ENCODE data around the gene TIGD3. TPM values are rescaled to one million over a fixed set of nuclear protein-coding genes. Genes with fewer than 3 reads are reported as not detected.

Gene TIGD3
- total and polyA plus RNA-seq, 9 donors, result 0.11 to 0.72 (median 0.33) TPM; not detected in 2

DNA sequence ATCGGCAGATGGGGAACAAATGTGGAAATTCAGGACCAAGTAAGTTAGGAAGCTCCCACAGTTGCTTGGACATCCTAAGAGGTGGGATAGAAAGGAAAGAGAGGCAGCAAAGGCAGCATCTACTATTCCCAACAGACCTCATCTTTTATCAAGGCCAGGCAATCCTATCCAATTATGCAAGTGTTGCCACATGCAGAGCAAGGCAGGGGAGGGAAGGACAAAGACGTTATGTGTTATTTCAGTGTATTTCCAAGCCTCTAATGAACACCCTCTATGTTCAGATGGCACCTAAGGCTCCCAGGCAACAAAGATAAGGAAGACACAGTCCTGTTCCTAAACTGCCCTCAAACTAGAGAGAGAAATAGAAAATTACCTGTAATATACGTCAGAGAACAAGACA is 9.2 kb downstream of the TIGD3 start:
- H3K9me3 ChIP-seq, result no peaks in the 10 kb centered on the region
- no peak for DNase-seq
- peaks cover 5% of the 10 kb centered on the region for H3K4me1 ChIP-seq (ENCODE audit: insufficient read depth)
- TF ChIP-seq POLR2A (IDR thresholded peaks at IDR 0.05) (no peak), EP300 (IDR thresholded peaks at IDR 0.05) (no peak)
- TF ChIP-seq, protein P1, sequence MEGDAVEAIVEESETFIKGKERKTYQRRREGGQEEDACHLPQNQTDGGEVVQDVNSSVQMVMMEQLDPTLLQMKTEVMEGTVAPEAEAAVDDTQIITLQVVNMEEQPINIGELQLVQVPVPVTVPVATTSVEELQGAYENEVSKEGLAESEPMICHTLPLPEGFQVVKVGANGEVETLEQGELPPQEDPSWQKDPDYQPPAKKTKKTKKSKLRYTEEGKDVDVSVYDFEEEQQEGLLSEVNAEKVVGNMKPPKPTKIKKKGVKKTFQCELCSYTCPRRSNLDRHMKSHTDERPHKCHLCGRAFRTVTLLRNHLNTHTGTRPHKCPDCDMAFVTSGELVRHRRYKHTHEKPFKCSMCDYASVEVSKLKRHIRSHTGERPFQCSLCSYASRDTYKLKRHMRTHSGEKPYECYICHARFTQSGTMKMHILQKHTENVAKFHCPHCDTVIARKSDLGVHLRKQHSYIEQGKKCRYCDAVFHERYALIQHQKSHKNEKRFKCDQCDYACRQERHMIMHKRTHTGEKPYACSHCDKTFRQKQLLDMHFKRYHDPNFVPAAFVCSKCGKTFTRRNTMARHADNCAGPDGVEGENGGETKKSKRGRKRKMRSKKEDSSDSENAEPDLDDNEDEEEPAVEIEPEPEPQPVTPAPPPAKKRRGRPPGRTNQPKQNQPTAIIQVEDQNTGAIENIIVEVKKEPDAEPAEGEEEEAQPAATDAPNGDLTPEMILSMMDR (IDR thresholded peaks at IDR 0.05), result no peak
- no peak overlapping the region for H3K27ac ChIP-seq
- no peaks in the 10 kb centered on the region for H3K27me3 ChIP-seq
- WGBS, 3 donors, result 62 to 68% (median 66%) methylated on average over 3 of the region's 3 CpGs
- no peak overlapping the region for H3K4me3 ChIP-seq
- intact Hi-C loops (cut with DNase I), result no loop called here
- no peaks in the 10 kb centered on the region for H3K36me3 ChIP-seq

DNA sequence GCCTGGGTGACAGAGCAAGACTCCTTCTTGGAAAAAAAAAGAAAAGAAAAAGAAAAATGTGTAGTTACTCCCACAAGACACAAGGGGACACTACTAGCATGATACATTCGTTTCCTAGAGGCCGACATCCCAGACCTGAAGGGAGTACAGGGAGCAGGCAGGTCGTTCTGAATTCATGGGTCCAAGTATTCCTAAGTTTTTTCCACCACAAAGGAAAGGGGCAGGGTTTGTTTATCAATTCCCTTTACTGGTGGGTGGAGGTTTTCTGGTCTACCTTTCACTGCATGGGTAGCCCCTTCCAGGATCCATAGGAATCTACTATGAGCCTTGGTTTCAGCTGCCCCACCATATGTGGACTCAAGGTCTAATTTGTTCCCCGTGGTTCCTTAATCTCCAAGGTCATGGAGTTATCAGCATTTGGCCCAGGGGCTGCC is 11.8 kb downstream of the TIGD3 start:
- Histone ChIP-seq H3K9me3 (no peaks in the 10 kb centered on the region), H3K4me1 (ENCODE audit: insufficient read depth) (peaks cover 5% of the 10 kb centered on the region), H3K4me3 (no peak overlapping the region), H3K36me3 (no peaks in the 10 kb centered on the region), H3K27me3 (no peaks in the 10 kb centered on the region), H3K27ac (no peak overlapping the region)
- WGBS, 3 donors, result 0 to 2% (median 0%) methylated on average over 4 of the region's 4 CpGs
- DNase-seq, result peak in 1 of 5 donors; percentile 49
- TF ChIP-seq, protein P1 (IDR thresholded peaks at IDR 0.05), result peak; percentile 73 to 93 (median 88)
- TF ChIP-seq EP300 (IDR thresholded peaks at IDR 0.05) (no peak), POLR2A (IDR thresholded peaks at IDR 0.05) (no peak)
- intact Hi-C loops (cut with DNase I), result no loop called here

DNA sequence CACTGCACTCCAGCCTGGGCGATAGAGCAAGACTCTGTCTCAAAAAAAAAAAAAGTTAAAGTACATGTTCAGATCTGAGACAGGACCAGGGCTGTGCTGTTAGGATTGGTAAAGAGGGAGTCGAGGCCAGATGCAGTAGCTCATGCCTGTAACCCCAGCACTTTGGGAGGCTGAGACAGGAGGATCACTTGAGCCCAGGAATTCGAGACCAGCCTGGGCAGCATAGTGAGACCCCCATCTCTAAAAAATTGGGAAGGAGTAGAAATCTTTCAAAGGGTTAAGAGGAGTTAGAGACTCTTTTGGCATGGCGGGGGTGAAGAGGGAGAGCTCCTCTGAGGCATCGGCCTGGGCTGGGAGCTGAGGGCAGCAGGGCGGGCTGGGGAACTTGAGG is 16.1 kb downstream of the TIGD3 start:
- DNase-seq, result no peak
- Histone ChIP-seq H3K4me1 (ENCODE audit: insufficient read depth) (peaks cover 5% of the 10 kb centered on the region), H3K9me3 (no peaks in the 10 kb centered on the region), H3K4me3 (no peak overlapping the region), H3K27ac (no peak overlapping the region), H3K27me3 (no peaks in the 10 kb centered on the region), H3K36me3 (no peaks in the 10 kb centered on the region)
- TF ChIP-seq POLR2A (IDR thresholded peaks at IDR 0.05), result no peak
- TF ChIP-seq, protein P1 (IDR thresholded peaks at IDR 0.05), result no peak
- no peak for TF ChIP-seq EP300 (IDR thresholded peaks at IDR 0.05)
- intact Hi-C loops (cut with DNase I), result loop anchor here in 1 of 4 donors (5.0 kb wide), 1 partner anchor 142 kb away; no protein-coding TSS in a partner anchor
- 77 to 81% (median 79%) methylated on average over 6 of the region's 6 CpGs for WGBS, 3 donors

DNA sequence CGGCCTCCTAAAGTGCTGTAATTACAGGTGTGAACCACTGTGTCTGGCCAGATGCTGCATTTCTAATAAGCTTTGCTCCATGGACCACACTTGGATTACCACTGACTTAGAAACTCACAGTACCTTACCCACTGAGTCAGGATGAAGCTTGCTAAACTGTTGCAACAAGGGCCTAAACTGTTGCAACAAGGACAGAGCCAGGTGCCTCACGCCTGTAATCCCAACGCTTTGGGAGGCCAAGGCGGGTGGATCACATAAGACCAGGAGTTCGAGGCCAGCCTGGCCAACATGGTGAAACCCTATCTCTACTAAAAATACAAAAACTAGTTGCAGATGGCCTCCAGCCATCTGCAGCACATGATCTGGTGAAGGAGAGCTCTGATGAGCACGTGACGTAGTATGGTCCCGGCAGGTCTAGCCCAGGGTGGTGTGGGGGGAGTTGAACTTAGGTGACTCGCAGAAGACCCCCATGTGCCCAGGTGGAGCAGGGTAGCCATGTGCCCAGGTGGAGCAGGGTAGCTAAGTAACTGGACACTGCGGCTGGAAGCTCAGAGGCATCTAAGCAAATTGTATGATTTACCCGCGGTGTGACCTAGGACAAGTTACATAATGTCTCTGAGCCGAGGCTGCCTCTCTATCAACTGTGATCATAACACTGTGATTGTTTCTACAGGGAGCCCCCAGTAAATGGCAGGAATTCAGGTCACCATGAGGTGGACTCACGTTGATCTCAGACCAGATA is 19.5 kb downstream of the TIGD3 start:
- Histone ChIP-seq H3K36me3 (no peaks in the 10 kb centered on the region), H3K9me3 (no peaks in the 10 kb centered on the region), H3K4me1 (ENCODE audit: insufficient read depth) (no peaks in the 10 kb centered on the region), H3K4me3 (no peak overlapping the region), H3K27me3 (no peaks in the 10 kb centered on the region), H3K27ac (no peak overlapping the region)
- intact Hi-C loops (cut with DNase I), result loop anchor here in 1 of 4 donors (5.0 kb wide), 1 partner anchor 138 kb away; no protein-coding TSS in a partner anchor
- no peak for TF ChIP-seq EP300 (IDR thresholded peaks at IDR 0.05)
- TF ChIP-seq, protein P1 (IDR thresholded peaks at IDR 0.05), result no peak
- TF ChIP-seq POLR2A (IDR thresholded peaks at IDR 0.05), result no peak
- WGBS, 3 donors, result 75 to 84% (median 82%) methylated on average over 14 of the region's 14 CpGs
- no peak for DNase-seq
